Tibial nerve (tissue), 4 donors: Measurements from ENCODE around the gene MMP10. TPM values are rescaled to one million over a fixed set of nuclear protein-coding genes. Genes with fewer than 3 reads are reported as not detected.

ENCODE experiments used
- DNase-seq, 2 donors: peaks; one replicate each; pipeline ENCODE4 v3.0.0-alpha.2; 2019; ENCODE audit warnings: low spot score in 2 of 2
- H3K27ac ChIP-seq, 4 donors: fragments of 200-600 bp; sonication (generic) in 3 of 4; one replicate each; pipeline ENCODE4 v1.5.1; 2017 to 2019; ENCODE audit warnings: mild to moderate bottlenecking in 1 of 4
- H3K27me3 ChIP-seq, 2 donors: fragments of 200-600 bp; sonication (generic) in 1 of 2; one replicate each; pipeline versions ENCODE4 v1.5.1 to v1.6.0; 2017 to 2019
- H3K36me3 ChIP-seq, 3 donors: fragments of 200-600 bp; sonication (generic); one replicate each; pipeline ENCODE4 v1.5.1; 2018 to 2019
- H3K4me1 ChIP-seq, 4 donors: fragments of 200-600 bp; sonication (generic) in 3 of 4; one replicate each; pipeline ENCODE4 v1.5.1; 2017 to 2019
- H3K4me3 ChIP-seq, 4 donors: fragments of 200-600 bp; sonication (generic) in 3 of 4; one replicate each; pipeline ENCODE4 v1.5.1; 2017 to 2019; ENCODE audit warnings: mild to moderate bottlenecking in 1 of 4, moderate library complexity in 1 of 4
- H3K9me3 ChIP-seq, 4 donors: fragments of 200-600 bp; sonication (generic) in 3 of 4; one replicate each; pipeline ENCODE4 v1.5.1; 2017 to 2019
- CTCF ChIP-seq, 5 experiments: fragments of 200-600 bp in 3 of 5; fragments of 450-650 bp in 2 of 5; sonication (generic) in 3 of 5; IDR thresholded peaks; one replicate each; pipeline ENCODE4 v1.5.1; 2016 to 2019; ENCODE audit warnings: antibody characterized with exemption in 5 of 5, mild to moderate bottlenecking in 3 of 5, moderate library complexity in 2 of 5
- EP300 ChIP-seq, 2 donors: sonication (generic); formaldehyde crosslinking; IDR thresholded peaks; one replicate each; pipeline ENCODE4 v1.6.1; 2017; ENCODE audit warnings: antibody characterized with exemption in 2 of 2, mild to moderate bottlenecking in 1 of 2
- POLR2A ChIP-seq, 2 donors: fragments of 450-650 bp; IDR thresholded peaks; one replicate each; pipeline ENCODE4 v1.6.1; 2017; ENCODE audit warnings: antibody characterized with exemption in 2 of 2, mild to moderate bottlenecking in 2 of 2, moderate library complexity in 2 of 2
- WGBS, 2 donors: methylation state at CpG; one replicate each; pipeline ENCODE4 v1.1.5; 2018; 5-methylcytosine and 5-hydroxymethylcytosine counted together
- total RNA-seq, 4 donors: library from RNA; depleted of rRNA; stranded (reverse); fragments of >200 nt; gene quantifications; one replicate each; pipeline ENCODE4 v1.1.0, GENCODE V29; 2016

Gene MMP10
- total RNA-seq, 4 donors from 2014 or later, result not detected

- TF ChIP-seq EP300 (IDR thresholded peaks at IDR 0.05) (no peak), POLR2A (IDR thresholded peaks at IDR 0.05) (no peak), CTCF (IDR thresholded peaks at IDR 0.05) (no peak)
- no peaks in the 10 kb centered on the region for H3K4me1 ChIP-seq
- H3K4me3 ChIP-seq, result no peak overlapping the region
- H3K27me3 ChIP-seq, result no peaks in the 10 kb centered on the region
- DNase-seq, result no peak
- no peaks in the 10 kb centered on the region for H3K36me3 ChIP-seq
- no peaks in the 10 kb centered on the region for H3K9me3 ChIP-seq
- 84 to 86% methylated on average over 6 of the region's 6 CpGs for WGBS, 2 donors
- H3K27ac ChIP-seq, result no peak overlapping the region
Observed at GRCh38 chr11:102793677-102794290, 13.4 kb upstream of the MMP10 start.

- Histone ChIP-seq H3K4me1 (no peaks in the 10 kb centered on the region), H3K9me3 (no peaks in the 10 kb centered on the region), H3K36me3 (no peaks in the 10 kb centered on the region), H3K4me3 (no peak overlapping the region), H3K27me3 (no peaks in the 10 kb centered on the region), H3K27ac (no peak overlapping the region)
- WGBS, 2 donors, result 88 to 92% methylated on average over 5 of the region's 5 CpGs
- no peak for DNase-seq
- no peak for TF ChIP-seq POLR2A (IDR thresholded peaks at IDR 0.05)
- TF ChIP-seq EP300 (IDR thresholded peaks at IDR 0.05), result no peak
- TF ChIP-seq CTCF (IDR thresholded peaks at IDR 0.05), result no peak
Observed at GRCh38 chr11:102792604-102793003, 12.2 kb upstream of the MMP10 start.

GRCh38 chr11:102791271-102792036 is 11.0 kb upstream of the MMP10 start:
- WGBS, 2 donors, result 82 to 85% methylated on average over 4 of the region's 4 CpGs
- no peak for DNase-seq
- Histone ChIP-seq H3K4me1 (no peaks in the 10 kb centered on the region), H3K36me3 (no peaks in the 10 kb centered on the region), H3K4me3 (no peak overlapping the region), H3K27me3 (no peaks in the 10 kb centered on the region), H3K9me3 (no peaks in the 10 kb centered on the region), H3K27ac (no peak overlapping the region)
- no peak for TF ChIP-seq CTCF (IDR thresholded peaks at IDR 0.05)
- peak in 1 of 2 donors; percentile 10 for TF ChIP-seq EP300 (IDR thresholded peaks at IDR 0.05)

- no peak overlapping the region for H3K27ac ChIP-seq
- no peaks in the 10 kb centered on the region for H3K4me1 ChIP-seq
- WGBS, 2 donors, result 78 to 79% methylated on average over 8 of the region's 8 CpGs
- H3K36me3 ChIP-seq, result no peaks in the 10 kb centered on the region
- no peak overlapping the region for H3K4me3 ChIP-seq
- TF ChIP-seq CTCF (IDR thresholded peaks at IDR 0.05) (no peak), POLR2A (IDR thresholded peaks at IDR 0.05) (no peak), EP300 (IDR thresholded peaks at IDR 0.05) (no peak)
- H3K27me3 ChIP-seq, result no peaks in the 10 kb centered on the region
- no peaks in the 10 kb centered on the region for H3K9me3 ChIP-seq
- no peak for DNase-seq
Observed at GRCh38 chr11:102788334-102788995, 8.0 kb upstream of the MMP10 start.

- Histone ChIP-seq H3K27me3 (no peaks in the 10 kb centered on the region), H3K4me3 (no peak overlapping the region), H3K9me3 (no peaks in the 10 kb centered on the region), H3K4me1 (no peaks in the 10 kb centered on the region), H3K36me3 (no peaks in the 10 kb centered on the region), H3K27ac (no peak overlapping the region)
- TF ChIP-seq CTCF (IDR thresholded peaks at IDR 0.05) (no peak), POLR2A (IDR thresholded peaks at IDR 0.05) (no peak), EP300 (IDR thresholded peaks at IDR 0.05) (no peak)
- WGBS, 2 donors, result 87 to 91% methylated on average over 3 of the region's 3 CpGs
- no peak for DNase-seq
Observed at GRCh38 chr11:102784380-102784779, 4.0 kb upstream of the MMP10 start.
